Measurements from ENCODE around the gene ADGRB3.

GRCh38 chr6:68633281-68633971, 1.7 kb upstream of the ADGRB3 start:
- TF ChIP-seq CTCF (IDR thresholded peaks at IDR 0.05; ENCODE audit: low read length) (no peak), EZH2 (IDR thresholded peaks at IDR 0.05; ENCODE audit: borderline replicate concordance, low read length) (no peak)
